Measurements from ENCODE around the gene MESP2. TPM values are rescaled to one million over a fixed set of nuclear protein-coding genes. Genes with fewer than 3 reads are reported as not detected.

Gene MESP2
- total and polyA plus RNA-seq, 8 donors, result 0.14 to 0.35 (median 0.34) TPM; not detected in 5

- Histone ChIP-seq H3K27me3 (peaks cover 0 to 5% of the 10 kb centered on the region in 2 donors), H3K9me3 (no peaks in the 10 kb centered on the region), H3K4me1 (peaks cover 11 to 80% of the 10 kb centered on the region in 2 donors), H3K27ac (peak overlapping the region in 1 of 2 donors; percentile 23), H3K36me3 (peaks cover 0 to 4% of the 10 kb centered on the region in 2 donors), H3K4me3 (no peak overlapping the region)
- no peak for ATAC-seq
- intact Hi-C loops (cut with DNase I), result no loop called here
- DNase-seq, result no peak
- no peak for TF ChIP-seq CTCF (IDR thresholded peaks at IDR 0.05)
These were observed 50.8 kb downstream of the MESP2 start for GRCh38 chr15:89826671-89827655.

- Histone ChIP-seq H3K9me3 (no peaks in the 10 kb centered on the region), H3K4me1 (peaks cover 11 to 72% of the 10 kb centered on the region in 2 donors), H3K36me3 (peaks cover 0 to 13% of the 10 kb centered on the region in 2 donors), H3K27me3 (no peaks in the 10 kb centered on the region), H3K4me3 (no peak overlapping the region), H3K27ac (peak overlapping the region; percentile 55 to 65)
- ATAC-seq, result peak; percentile 34
- DNase-seq, result no peak
- intact Hi-C loops (cut with DNase I), result no loop called here
- TF ChIP-seq CTCF (IDR thresholded peaks at IDR 0.05), result no peak
These were observed 51.7 kb downstream of the MESP2 start for GRCh38 chr15:89827829-89828228.

Other genes starting within 250 kb of the MESP2 start
- 1 to 10 TPM; 1.7 to 1.8 TPM for gene TICRR, start 200.9 kb upstream of the MESP2 start, total RNA-seq
- gene TICRR, start 200.9 kb upstream of the MESP2 start, polyA plus RNA-seq (ENCODE audit: insufficient read length in 6 of 6), result 10 to 100 TPM in 4 of 6 donors, 1 to 10 TPM in 2; 9.0 to 17.7 (median 11.2) TPM
- gene KIF7, start 120.9 kb upstream of the MESP2 start, total RNA-seq, result 1 to 10 TPM; 2.4 to 4.6 TPM
- gene KIF7, start 120.9 kb upstream of the MESP2 start, polyA plus RNA-seq (ENCODE audit: insufficient read length in 6 of 6), result 10 to 100 TPM; 11.1 to 16.7 (median 14.0) TPM
- gene PLIN1, start 97.0 kb upstream of the MESP2 start, total RNA-seq, result under 1 TPM; 0.37 to 0.55 TPM
- gene PLIN1, start 97.0 kb upstream of the MESP2 start, polyA plus RNA-seq (ENCODE audit: insufficient read length in 6 of 6), result 1 to 10 TPM in 3 of 6 donors, under 1 TPM in 3; 0.74 to 1.7 (median 0.98) TPM
- gene PEX11A, start 85.6 kb upstream of the MESP2 start, total RNA-seq, result 1 to 10 TPM; 5.6 to 8.6 TPM
- 10 to 100 TPM; 14.9 to 18.3 (median 16.9) TPM for gene PEX11A, start 85.6 kb upstream of the MESP2 start, polyA plus RNA-seq (ENCODE audit: insufficient read length in 6 of 6)
- under 1 TPM; 0.20 to 0.52 TPM for gene WDR93, start 85.5 kb upstream of the MESP2 start, total RNA-seq
- gene WDR93, start 85.5 kb upstream of the MESP2 start, polyA plus RNA-seq (ENCODE audit: insufficient read length in 6 of 6), result 1 to 10 TPM; 1.2 to 2.1 (median 1.6) TPM
- gene MESP1, start 25.1 kb upstream of the MESP2 start, total RNA-seq, result 1 to 10 TPM; 3.0 to 4.2 TPM
- under 1 TPM; 0.18 to 0.45 (median 0.34) TPM for gene MESP1, start 25.1 kb upstream of the MESP2 start, polyA plus RNA-seq (ENCODE audit: insufficient read length in 6 of 6)
- gene ANPEP, start 38.5 kb downstream of the MESP2 start, total RNA-seq, result 100 to 1,000 TPM in 1 of 2 donors, 10 to 100 TPM in 1; 27.2 to 139 TPM
- gene ANPEP, start 38.5 kb downstream of the MESP2 start, polyA plus RNA-seq (ENCODE audit: insufficient read length in 6 of 6), result 1 to 10 TPM; 3.0 to 6.6 (median 4.3) TPM
- 10 to 100 TPM; 34.2 to 34.8 TPM for gene AP3S2, start 117.7 kb downstream of the MESP2 start, total RNA-seq
- 10 to 100 TPM; 27.1 to 39.5 (median 32.2) TPM for gene AP3S2, start 117.7 kb downstream of the MESP2 start, polyA plus RNA-seq (ENCODE audit: insufficient read length in 6 of 6)
- gene ARPIN, start 136.6 kb downstream of the MESP2 start, total RNA-seq, result 10 to 100 TPM; 31.1 to 31.7 TPM
- gene ARPIN, start 136.6 kb downstream of the MESP2 start, polyA plus RNA-seq (ENCODE audit: insufficient read length in 6 of 6), result 10 to 100 TPM; 32.3 to 37.4 (median 36.4) TPM
- 10 to 100 TPM; 46.2 to 53.7 TPM for gene ZNF710, start 225.0 kb downstream of the MESP2 start, total RNA-seq
- 10 to 100 TPM; 27.9 to 43.9 (median 33.6) TPM for gene ZNF710, start 225.0 kb downstream of the MESP2 start, polyA plus RNA-seq (ENCODE audit: insufficient read length in 6 of 6)

Data from left lung (tissue), 10 donors.